ENCODE data around the gene SMAD1. TPM values are rescaled to one million over a fixed set of nuclear protein-coding genes. Genes with fewer than 3 reads are reported as not detected.

SMAD1 gene
- total RNA-seq, 4 donors from 2014 or later: 48.1 to 102 (median 67.4) TPM

- TF ChIP-seq CTCF (IDR thresholded peaks at IDR 0.05) (no peak), POLR2A (IDR thresholded peaks at IDR 0.05) (no peak)
- intact Hi-C loops (cut with DNase I): no loop called here
- Histone ChIP-seq H3K27ac (no peak overlapping the region), H3K27me3 (no peaks in the 10 kb centered on the region), H3K4me3 (replicated peaks in 1 of 3) (no peak overlapping the region), H3K4me1 (no peaks in the 10 kb centered on the region), H3K9me3 (no peaks in the 10 kb centered on the region), H3K36me3 (no peaks in the 10 kb centered on the region)
- 88% methylated on average over 5 of the region's 5 CpGs for WGBS, 2 donors
- no peak for DNase-seq
These were observed 29.0 kb upstream of the SMAD1 start for GRCh38 chr4:145452447-145453162.

GRCh38 chr4:145453163-145453520 is 28.5 kb upstream of the SMAD1 start:
- intact Hi-C loops (cut with DNase I): no loop called here
- Histone ChIP-seq H3K36me3 (no peaks in the 10 kb centered on the region), H3K4me3 (replicated peaks in 1 of 3) (no peak overlapping the region), H3K27me3 (no peaks in the 10 kb centered on the region), H3K9me3 (no peaks in the 10 kb centered on the region), H3K4me1 (no peaks in the 10 kb centered on the region), H3K27ac (no peak overlapping the region)
- TF ChIP-seq POLR2A (IDR thresholded peaks at IDR 0.05) (no peak), CTCF (IDR thresholded peaks at IDR 0.05) (no peak)
- no peak for DNase-seq

GRCh38 chr4:145473203-145473602 is 8.4 kb upstream of the SMAD1 start:
- Histone ChIP-seq H3K9me3 (no peaks in the 10 kb centered on the region), H3K4me1 (no peaks in the 10 kb centered on the region), H3K27ac (no peak overlapping the region), H3K27me3 (no peaks in the 10 kb centered on the region), H3K4me3 (replicated peaks in 1 of 3) (no peak overlapping the region), H3K36me3 (no peaks in the 10 kb centered on the region)
- 81 to 87% methylated on average over 4 of the region's 4 CpGs for WGBS, 2 donors
- intact Hi-C loops (cut with DNase I): no loop called here
- no peak for TF ChIP-seq POLR2A (IDR thresholded peaks at IDR 0.05)
- no peak for TF ChIP-seq CTCF (IDR thresholded peaks at IDR 0.05)
- no peak for DNase-seq

- H3K27ac ChIP-seq: peak overlapping the region in 1 of 3 donors; percentile 99
- H3K27me3 ChIP-seq: no peaks in the 10 kb centered on the region
- H3K4me3 ChIP-seq (replicated peaks in 1 of 3): no peak overlapping the region
- 57 to 61% methylated on average over 1 of the region's 1 CpG for WGBS, 2 donors
- no peaks in the 10 kb centered on the region for H3K9me3 ChIP-seq
- peaks cover 7 to 12% of the 10 kb centered on the region in 2 donors for H3K4me1 ChIP-seq
- H3K36me3 ChIP-seq: no peaks in the 10 kb centered on the region
- intact Hi-C loops (cut with DNase I): no loop called here
- DNase-seq: no peak
- TF ChIP-seq CTCF (IDR thresholded peaks at IDR 0.05) (no peak), POLR2A (IDR thresholded peaks at IDR 0.05) (peak in 1 of 2 donors; percentile 6)
These were observed 1.4 kb upstream of the SMAD1 start for GRCh38 chr4:145480257-145480656.

- H3K4me1 ChIP-seq: peaks cover 7 to 16% of the 10 kb centered on the region in 2 donors
- TF ChIP-seq POLR2A (IDR thresholded peaks at IDR 0.05): no peak
- intact Hi-C loops (cut with DNase I): no loop called here
These were observed 222 bp downstream of the SMAD1 start for GRCh38 chr4:145481942-145482208.

More at GRCh38 chr4:145481942-145482208, 222 bp downstream of the SMAD1 start:
- Histone ChIP-seq H3K27me3 (no peaks in the 10 kb centered on the region), H3K4me3 (replicated peaks in 1 of 3) (peak overlapping the region; percentile 20 to 100 (median 93)), H3K36me3 (no peaks in the 10 kb centered on the region), H3K27ac (peak overlapping the region; percentile 95 to 99 (median 99)), H3K9me3 (no peaks in the 10 kb centered on the region)
- no peak for DNase-seq
- WGBS, 2 donors: 0% methylated on average over 17 to 28 of the region's 42 CpGs

All from thyroid gland (tissue), 4 donors.